Neural progenitor cell (in vitro differentiated cells): ENCODE measurements around the gene PCGF1.

Experiments
- EZH2 ChIP-seq: fragments of 200-600 bp; sonication (generic); IDR thresholded peaks from 2 replicates; pipeline ENCODE4 v1.6.1; 2017; ENCODE audit warnings: antibody characterized with exemption, mild to moderate bottlenecking, moderate library complexity
- EZH2phosphoT487 ChIP-seq: fragments of 200-600 bp; sonication (generic); IDR thresholded peaks from 2 replicates; pipeline ENCODE4 v1.6.1; 2017; ENCODE audit warnings: antibody characterized with exemption
- TF ChIP-seq, protein P1 (sequence below): fragments of 200-600 bp; sonication (generic); IDR thresholded peaks from 2 replicates; pipeline ENCODE4 v1.5.1; 2017; ENCODE audit warnings: antibody characterized with exemption, mild to moderate bottlenecking

DNA sequence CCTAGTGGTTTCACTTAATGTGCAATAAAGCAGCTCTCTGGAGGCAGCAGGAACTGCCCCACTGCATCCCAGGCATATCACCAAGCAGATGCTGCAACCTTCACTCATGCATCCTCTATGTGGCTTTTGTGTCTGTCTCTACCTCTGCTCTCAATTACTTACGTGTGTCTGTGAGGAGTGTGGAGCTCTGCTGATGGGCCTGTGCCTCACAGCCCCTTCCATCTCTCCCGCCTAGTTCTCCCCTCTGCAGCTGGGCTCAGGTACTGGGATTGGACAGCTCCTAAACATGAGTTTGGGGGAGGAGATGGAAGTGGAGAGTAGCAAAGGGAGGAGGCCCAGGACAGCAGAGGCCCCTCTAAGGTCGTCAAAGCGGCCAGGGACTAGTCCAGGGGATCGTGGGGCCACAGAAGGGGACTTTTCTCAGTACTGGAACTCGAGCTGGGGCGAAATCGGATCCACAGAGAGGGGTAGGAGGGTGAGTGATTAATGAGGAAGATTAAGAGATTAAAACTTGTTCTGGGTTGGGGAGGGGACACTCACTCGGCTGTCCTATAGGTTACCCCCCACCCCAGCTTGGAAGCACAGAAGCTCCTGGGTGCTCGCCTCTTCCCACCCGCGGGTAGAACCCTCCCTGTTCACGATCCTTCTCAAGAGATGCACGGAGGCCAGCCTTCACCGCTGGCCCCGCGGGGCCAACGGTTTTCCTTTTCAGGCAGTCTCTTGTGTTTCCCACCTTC is 6.0 kb downstream of the PCGF1 start:
- TF ChIP-seq, protein P1, sequence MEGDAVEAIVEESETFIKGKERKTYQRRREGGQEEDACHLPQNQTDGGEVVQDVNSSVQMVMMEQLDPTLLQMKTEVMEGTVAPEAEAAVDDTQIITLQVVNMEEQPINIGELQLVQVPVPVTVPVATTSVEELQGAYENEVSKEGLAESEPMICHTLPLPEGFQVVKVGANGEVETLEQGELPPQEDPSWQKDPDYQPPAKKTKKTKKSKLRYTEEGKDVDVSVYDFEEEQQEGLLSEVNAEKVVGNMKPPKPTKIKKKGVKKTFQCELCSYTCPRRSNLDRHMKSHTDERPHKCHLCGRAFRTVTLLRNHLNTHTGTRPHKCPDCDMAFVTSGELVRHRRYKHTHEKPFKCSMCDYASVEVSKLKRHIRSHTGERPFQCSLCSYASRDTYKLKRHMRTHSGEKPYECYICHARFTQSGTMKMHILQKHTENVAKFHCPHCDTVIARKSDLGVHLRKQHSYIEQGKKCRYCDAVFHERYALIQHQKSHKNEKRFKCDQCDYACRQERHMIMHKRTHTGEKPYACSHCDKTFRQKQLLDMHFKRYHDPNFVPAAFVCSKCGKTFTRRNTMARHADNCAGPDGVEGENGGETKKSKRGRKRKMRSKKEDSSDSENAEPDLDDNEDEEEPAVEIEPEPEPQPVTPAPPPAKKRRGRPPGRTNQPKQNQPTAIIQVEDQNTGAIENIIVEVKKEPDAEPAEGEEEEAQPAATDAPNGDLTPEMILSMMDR: no peak
- TF ChIP-seq EZH2 (no peak), EZH2phosphoT487 (no peak)
